Stimulated activated CD4-positive, alpha-beta T cell treated with anti-CD3 and anti-CD28 coated beads, Interleukin-4, amount 100 ng/mL, for 4 hours (primary cell): Measurements from ENCODE around the gene CDT1.

ENCODE experiments used
- DNase-seq, 2 experiments: peaks; one replicate each; pipeline ENCODE4 v3.0.0-alpha.2; 2020

Gene CDT1

DNA sequence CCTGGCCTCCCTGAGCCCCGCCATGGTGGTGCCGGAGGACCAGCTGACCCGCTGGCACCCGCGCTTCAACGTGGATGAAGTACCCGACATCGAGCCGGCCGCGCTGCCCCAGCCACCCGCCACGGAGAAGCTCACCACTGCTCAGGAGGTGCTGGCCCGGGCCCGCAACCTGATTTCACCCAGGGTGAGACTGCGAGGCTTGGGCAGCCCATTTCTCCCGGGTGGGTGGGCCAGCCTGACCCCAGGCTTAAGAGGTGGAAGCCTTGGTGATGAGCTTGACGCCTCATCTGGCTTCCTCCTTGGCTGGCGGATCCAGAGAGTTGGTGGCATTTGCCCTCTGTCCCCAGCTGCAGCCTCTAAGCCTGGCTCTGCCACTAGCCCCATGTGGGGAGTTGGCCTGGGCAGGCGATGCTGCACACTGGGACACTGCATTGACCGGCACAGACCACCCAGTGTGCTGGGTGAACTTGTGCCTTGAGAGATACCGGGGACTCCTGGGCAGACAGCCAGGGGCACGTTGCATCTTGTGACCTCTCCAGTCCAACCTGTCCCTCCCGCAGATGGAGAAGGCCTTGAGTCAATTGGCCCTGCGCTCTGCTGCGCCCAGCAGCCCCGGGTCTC, 3.0 kb downstream of the CDT1 start:
- no peak for DNase-seq

DNA sequence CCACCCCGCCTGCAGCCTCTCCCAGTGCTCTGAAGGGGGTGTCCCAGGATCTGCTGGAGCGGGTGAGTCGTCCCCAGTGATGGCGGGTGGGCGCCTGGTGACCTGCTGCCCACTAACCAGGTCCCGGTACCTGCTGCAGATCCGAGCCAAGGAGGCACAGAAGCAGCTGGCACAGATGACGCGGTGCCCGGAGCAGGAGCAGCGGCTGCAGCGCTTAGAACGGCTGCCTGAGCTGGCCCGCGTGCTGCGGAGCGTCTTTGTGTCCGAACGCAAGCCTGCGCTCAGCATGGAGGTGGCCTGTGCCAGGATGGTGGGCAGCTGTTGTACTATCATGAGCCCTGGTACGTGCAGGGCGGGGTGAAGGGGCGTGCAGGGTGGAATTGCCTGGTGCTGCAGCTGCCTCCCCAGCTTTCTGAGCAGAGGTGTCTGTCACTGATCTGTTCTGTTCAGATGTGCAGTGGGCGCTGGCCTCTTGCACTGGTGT, 3.6 kb downstream of the CDT1 start:
- no peak for DNase-seq

GRCh38 chr16:88807626-88808453, 4.3 kb downstream of the CDT1 start:
- DNase-seq: no peak

DNA sequence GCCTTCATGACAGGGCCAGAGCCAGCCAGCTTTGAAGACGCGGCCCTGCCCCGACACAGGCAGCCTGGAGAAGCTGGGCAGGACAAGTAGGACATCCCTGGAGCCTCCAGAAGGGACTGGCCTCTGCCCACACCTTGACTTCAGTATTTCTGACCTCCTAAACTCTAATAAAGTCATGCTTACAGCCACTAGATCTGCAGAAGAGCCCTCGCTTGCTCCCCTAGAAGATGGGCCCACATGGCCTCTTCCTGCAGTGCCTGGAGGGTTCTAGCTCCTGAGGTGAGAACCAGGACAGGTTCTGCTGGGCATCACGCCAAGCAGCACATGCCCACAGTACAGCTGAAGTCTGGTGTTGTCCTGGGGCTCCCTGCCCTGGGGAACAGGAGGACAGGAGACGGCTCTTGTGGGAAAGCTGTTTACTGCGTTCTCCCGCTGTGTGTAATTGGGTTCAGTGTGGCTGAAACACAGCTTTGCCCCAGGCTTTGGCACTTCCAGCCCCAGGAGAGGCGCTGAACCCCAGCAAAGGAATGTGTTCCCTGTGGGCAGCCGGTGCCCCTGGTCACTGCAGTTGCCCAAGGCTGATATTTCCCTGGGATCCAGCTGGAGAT, 5.6 kb downstream of the CDT1 start:
- DNase-seq: no peak

- DNase-seq: no peak
These were observed 6.1 kb downstream of the CDT1 start for GRCh38 chr16:88809676-88810165.

DNA sequence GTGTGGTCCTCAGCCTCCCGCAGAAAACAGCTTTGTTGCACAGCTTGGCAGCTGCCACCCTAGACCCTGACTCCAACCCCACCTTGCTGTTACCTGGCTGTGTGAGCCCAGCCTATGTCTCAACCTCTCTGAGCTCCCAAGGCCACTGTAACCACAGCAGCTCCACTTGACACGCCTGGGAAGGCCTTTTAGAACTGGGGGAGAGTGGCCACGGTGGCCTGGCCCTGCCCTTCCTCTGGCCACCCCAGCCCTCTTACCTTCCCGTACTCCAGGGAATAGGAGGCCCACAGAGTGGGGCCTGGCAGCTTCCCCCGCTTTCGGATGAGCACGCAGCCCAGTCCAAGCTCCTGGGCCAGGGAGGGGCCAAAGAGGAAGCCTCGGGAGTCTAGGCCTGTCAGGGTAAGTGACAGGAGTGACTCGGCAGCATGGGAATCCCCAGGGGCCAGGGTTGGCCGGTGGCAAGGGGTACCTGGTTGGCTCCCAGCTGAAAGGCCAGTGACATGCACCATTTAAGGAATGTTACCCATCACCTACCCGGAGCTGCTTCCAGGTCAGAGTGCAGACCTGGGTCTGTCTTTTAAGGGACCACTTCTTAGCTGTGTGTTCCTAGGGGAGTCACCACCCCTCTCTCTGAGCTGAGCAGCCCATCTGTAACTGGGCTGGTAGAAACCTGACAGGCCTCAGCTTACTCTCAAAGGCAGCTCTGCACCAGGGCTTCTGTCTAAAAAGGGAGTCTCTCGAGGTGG, 6.8 kb downstream of the CDT1 start:
- peak in 1 of 2 experiments; percentile 46 for DNase-seq

- peak; percentile 63 to 65 for DNase-seq
These were observed 7.6 kb downstream of the CDT1 start for GRCh38 chr16:88810912-88811768.

GRCh38 chr16:88811769-88812512, 8.4 kb downstream of the CDT1 start, which contains the start of gene APRT:
TSS of gene APRT (minus strand) at chr16:88811928. CDS start at chr16:88811899, 29 bp downstream.
- DNase-seq: peak; percentile 93 to 98

DNA sequence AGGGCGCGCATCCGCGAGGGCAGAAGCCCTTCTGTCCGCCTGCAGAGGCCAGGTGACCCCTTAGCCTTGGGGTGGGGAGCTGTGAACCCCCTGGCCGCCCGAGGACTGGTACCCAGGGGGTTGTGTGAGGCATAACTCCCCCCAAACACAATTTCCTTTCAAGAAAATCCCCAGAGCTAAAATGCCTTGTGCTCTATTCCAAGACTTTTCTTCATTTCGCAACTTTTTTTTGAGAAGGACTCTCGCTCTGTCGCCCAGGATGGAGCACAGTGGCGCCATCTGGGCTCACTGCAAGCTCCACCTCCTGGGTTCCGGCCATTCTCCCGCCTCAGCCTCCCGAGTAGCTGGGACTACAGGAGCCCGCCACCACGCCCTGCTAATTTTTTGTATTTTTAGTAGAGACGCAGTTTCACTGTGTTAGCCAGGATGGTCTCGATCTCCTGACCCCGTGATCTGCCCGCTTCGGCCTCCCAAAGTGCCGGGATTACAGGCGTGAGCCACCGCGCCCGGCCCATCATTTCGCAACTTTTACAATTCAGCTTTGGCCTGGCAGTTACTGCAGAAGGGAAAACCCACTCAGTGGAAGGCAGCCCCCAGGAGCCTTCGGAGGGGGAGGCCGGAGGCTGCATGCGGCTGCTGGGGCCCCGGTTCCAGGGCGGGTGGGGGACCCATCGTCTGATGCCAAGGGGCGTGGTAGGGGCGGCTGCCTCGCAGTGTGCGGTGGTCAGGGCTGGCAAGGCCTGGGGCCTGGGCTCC, 9.1 kb downstream of the CDT1 start:
- DNase-seq: no peak

GRCh38 chr16:88813269-88814143, 9.9 kb downstream of the CDT1 start:
- no peak for DNase-seq

DNA sequence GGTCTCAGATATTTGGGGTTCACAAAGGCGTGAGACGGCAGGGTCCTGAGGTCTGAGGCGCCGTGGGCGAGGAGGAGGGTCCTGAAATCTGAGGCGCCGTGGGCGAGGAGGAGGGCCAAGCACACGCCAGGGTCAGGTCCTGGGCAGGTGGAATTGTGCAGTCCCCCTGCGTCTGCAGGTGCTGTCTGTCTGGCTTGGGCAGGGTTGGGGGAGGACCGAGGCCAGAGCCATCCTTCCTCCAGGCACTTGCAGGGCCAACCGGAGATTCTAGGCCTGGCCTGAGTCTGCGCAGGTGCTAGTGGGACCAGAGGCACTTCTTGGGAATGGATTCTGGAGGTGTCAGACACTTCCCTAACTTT, 10.5 kb downstream of the CDT1 start:
- no peak for DNase-seq

DNA sequence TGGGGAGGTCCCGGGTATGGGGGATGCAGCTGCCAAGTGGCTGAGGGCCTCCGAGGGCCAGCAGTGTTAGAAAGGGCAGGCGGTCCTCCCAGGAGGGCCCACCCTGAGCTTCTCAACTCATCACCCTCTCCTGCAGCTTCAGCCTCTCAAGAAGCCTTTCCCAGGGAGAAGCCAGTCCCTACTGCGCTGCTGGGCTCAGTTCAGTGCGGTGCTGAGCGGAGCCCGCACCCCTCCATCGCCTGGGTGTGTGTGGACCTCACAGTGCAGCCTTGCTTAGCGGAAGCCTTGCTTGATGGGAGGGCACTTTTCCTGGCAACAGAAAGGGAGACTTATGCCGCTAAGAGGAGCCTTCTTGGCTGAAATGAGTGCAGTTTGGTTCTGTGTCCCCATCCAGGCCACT, 11.6 kb downstream of the CDT1 start:
- no peak for DNase-seq

- DNase-seq: peak; percentile 36 to 60
These were observed 12.5 kb downstream of the CDT1 start for GRCh38 chr16:88815901-88816589.

DNA sequence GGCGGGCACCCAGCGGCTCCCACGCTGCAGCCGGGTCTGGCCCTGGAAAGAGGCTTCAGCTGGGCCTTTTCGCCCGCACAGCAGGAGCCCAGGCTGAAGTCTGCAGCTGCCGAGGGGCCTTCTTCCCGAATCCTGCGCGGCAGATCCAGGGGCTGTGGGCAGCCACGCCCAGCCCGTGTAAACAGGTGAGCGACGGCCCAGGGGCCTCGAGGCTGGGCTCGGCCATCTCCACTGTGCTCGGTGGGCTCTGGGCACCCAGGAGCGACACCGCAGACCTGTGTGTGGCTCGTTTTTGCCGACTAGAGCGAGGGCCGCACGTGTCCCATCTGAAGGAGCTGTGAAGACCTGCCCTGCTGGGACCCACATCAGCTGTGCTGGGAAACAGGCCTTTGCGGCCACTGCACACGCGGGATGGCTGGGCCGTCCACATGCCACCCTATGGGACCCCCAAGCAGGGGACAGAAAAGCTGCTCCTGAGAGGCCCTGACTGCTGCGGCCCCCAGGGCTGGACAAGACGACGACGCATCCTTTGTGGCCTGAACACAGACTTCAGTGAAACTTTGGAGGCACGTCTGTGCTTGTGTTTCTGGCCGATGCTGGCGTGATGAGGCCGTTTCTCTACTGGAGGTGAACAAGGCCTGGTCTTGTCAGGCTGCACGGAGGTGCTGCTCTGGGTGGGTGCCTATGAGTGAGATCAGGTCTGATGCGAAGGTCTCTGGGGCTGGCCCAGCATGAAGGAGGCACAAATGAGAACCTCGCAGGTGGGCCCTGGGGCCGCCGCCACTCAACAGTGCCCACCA, 13.3 kb downstream of the CDT1 start:
- DNase-seq: no peak

DNA sequence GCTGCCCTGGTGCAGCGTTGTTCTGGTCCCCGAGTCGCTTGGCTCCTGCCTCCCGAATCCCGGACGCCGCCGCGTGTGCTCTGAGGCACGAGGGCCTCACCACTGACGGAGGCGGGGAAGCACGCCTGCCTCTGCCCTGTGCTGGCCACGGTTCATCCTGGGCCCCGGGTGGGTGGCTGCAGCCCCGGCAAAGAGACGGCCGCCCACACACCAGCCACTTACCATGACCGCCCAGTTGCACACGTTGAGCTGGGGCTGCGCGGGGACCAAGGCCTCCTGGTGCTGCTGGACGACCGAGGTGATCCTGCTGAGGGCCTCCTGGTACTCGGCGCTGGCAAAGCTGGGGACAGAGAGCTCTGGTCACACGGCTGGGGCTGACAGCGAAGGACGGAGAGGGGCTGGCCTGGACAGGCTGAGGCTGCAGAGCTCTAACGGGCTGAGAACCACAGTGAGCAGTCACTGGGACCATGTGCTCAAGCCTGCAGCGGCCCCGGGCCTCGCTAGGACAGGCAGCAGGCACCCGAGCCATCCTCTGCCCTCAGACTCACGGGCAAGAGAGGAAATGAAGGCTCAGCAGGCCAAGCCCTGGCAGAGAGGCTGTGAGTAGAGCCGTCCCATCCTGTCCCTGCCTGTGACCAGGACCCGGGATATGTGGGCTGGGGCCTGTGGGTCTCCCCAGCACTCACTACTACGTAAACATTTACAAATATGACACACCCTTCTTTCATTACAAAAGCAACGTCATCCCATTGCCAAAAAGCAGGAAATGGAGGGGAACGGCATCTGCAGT, 14.4 kb downstream of the CDT1 start:
- no peak for DNase-seq

GRCh38 chr16:88818575-88818874, 14.9 kb downstream of the CDT1 start:
- DNase-seq: no peak

DNA sequence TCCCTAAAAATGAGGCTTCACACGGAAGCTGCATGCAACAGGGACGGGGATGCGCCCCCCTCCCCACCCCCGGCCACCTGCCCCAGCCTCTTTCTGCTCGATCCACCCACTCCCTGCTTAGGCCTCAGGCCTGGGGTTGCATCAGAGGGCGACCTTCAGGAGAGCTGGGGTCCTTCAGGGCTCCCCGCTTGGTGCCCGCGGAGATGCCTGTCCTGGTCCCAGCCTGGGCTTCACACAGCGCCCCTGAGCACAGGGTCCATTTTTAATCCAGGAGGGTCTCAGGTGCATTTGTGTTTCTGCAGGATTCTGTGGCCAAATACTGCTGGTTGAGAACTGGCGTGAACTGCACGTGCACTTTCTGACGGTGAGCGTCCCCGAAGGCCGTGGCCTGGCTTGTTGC, 15.5 kb downstream of the CDT1 start:
- no peak for DNase-seq
